Heart right ventricle (tissue), 16 donors: ENCODE data around the gene UBE2E3. TPM values are rescaled to one million over a fixed set of nuclear protein-coding genes. Genes with fewer than 3 reads are reported as not detected.

ENCODE experiments used
- ATAC-seq, 8 donors: fragments of 200-7000 bp; cut with Tn5 transposase; one replicate each; pipeline ENCODE4 v1.9.1; 2020; ENCODE audit warnings: mild to moderate bottlenecking in 8 of 8, moderate library complexity in 8 of 8, moderate number of reproducible peaks in 1 of 8
- DNase-seq, 2 donors: peaks; one replicate each; pipeline ENCODE4 v3.0.0-alpha.2; 2020
- H3K27ac ChIP-seq, 10 donors: fragments of 200-600 bp; sonication (generic) in 2 of 10; one replicate each; pipeline versions ENCODE4 v1.5.0 to v1.8.0; 2020 to 2022; ENCODE audit warnings: mild to moderate bottlenecking in 3 of 10
- H3K27me3 ChIP-seq, 7 donors: fragments of 200-600 bp; one replicate each; pipeline ENCODE4 v1.8.0; 2021 to 2022; ENCODE audit warnings: mild to moderate bottlenecking in 2 of 7
- H3K36me3 ChIP-seq, 9 donors: fragments of 200-600 bp; sonication (generic) in 1 of 9; one replicate each; pipeline versions ENCODE4 v1.5.0 to v1.8.0; 2020 to 2022; ENCODE audit warnings: mild to moderate bottlenecking in 2 of 9
- H3K4me1 ChIP-seq, 9 donors: fragments of 200-600 bp; sonication (generic) in 1 of 9; one replicate each; pipeline versions ENCODE4 v1.5.0 to v1.8.0; 2020 to 2022; ENCODE audit warnings: mild to moderate bottlenecking in 4 of 9
- H3K4me3 ChIP-seq, 10 donors: fragments of 200-600 bp; sonication (generic) in 2 of 10; one replicate each; pipeline versions ENCODE4 v1.5.0 to v1.8.0; 2020 to 2022; ENCODE audit warnings: mild to moderate bottlenecking in 7 of 10, moderate library complexity in 2 of 10
- H3K9me3 ChIP-seq, 11 donors: fragments of 200-600 bp in 10 of 11; sonication (generic) in 2 of 11; one replicate each; pipeline versions ENCODE4 v1.5.0 to v1.8.0; 2013 to 2022; ENCODE audit warnings: mild to moderate bottlenecking in 2 of 11, control low read depth in 1 of 11, moderate library complexity in 1 of 11
- CTCF ChIP-seq, 9 donors: fragments of 200-600 bp; sonication (generic) in 2 of 9; IDR thresholded peaks; one replicate each; pipeline versions ENCODE4 v1.5.0 to v1.8.0; 2021 to 2022; ENCODE audit warnings: antibody characterized with exemption in 9 of 9, mild to moderate bottlenecking in 5 of 9, moderate library complexity in 1 of 9
- WGBS, 2 donors: extraction: QIAGEN DNeasy Blood & Tissue Kit; methylation state at CpG; one replicate each; pipeline ENCODE4 v1.1.7; 2013; ENCODE audit warnings: inconsistent platforms in 1 of 2; 5-methylcytosine and 5-hydroxymethylcytosine counted together
- intact Hi-C, 10 donors: fragments of 100-400 bp; cut with DNase I; formaldehyde crosslinking; loops; one replicate each; pipeline versions ENCODE4 v1.11.1 to v1.14.2; 2022
- polyA plus RNA-seq, 2 donors: library from polyadenylated mRNA; stranded (reverse); fragments of 200-250 nt; gene quantifications; one replicate each; pipeline ENCODE4 v1.2.3, GENCODE V29; 2013
- total RNA-seq, 10 donors: library from RNA; stranded (reverse); fragmentation: NEBNext Ultra II Directional in 3 of 10; extraction: Animal tissue kit (Norgen Biotek cat#: 25700) in 3 of 10; gene quantifications; one replicate each; pipeline versions ENCODE4 v1.2.1 to v1.2.4, GENCODE V29; 2021 to 2023
- donor health status: Arrhythmogenic right ventricular cardiomyopathy.
- donor health status: ischemic (EF 13 %, LVEDD 7.1; RV severe dilation, severe dysfunction).
- donor health status: healthy with polysubstance abuse.
- donor health status: DM: no; HTN: yes; CAD: no.
- donor health status: DM: no; HTN: no; CAD: no.
- donor health status: ischemic (EF 25% LVEDD 6.9; RV normal size, moderate dysfunction).
- donor health status: ischemic (EF 25% LVEDD 5.7; RV mildly dilated, moderate dysfunction).
- donor health status: healthy.
- donor health status: DM: yes; HTN: yes; CAD: no.
- donor health status: Ischemic cardiomyopathy.
- donor health status: ischemic (EF 35%, LVEDD 5.7; RV mildly dilated, moderate dysfunction).
- donor health status: nonischemic (EF 11% LVEDD 7.7; RV severe dilation, severe dysfunction).
- donor health status: DM: yes; HTN: yes; CAD: no.
- donor health status: PGD.
- donor health status: ischemic (EF 29% LVEDD 5.4; RV normal size, mild dysfunction).
- donor health status: nonischemic (EF 23%, LVEDD 6.1; RV moderate dilation, normal function).

UBE2E3 gene
- total and polyA plus RNA-seq, 12 donors: 26.3 to 59.1 (median 54.9) TPM

DNA sequence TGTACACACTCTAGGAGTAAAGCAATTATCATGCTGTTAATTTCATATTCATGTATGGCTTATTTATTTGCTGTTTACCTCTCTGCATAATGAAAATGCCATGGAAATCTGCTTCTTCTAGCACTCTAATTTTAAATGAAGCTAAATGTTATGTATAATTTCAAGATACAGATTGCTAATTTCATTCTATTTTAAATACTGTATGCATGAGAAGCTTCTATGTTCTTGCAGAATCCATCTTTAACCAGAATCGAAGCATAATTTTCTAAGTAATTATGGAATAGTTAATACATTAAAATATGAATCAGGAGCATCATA lies 127.2 kb downstream of the UBE2E3 start:
- H3K27me3 ChIP-seq: no peaks in the 10 kb centered on the region
- intact Hi-C loops: loop anchor here in 9 of 10 donors (5.0 to 10.0 kb wide), 4 partner anchors 355 to 610 kb away; no protein-coding TSS in a partner anchor
- WGBS, 2 donors: 84 to 94% methylated on average over 1 of the region's 1 CpG
- ATAC-seq: no peak
- peak overlapping the region in 1 of 10 donors; percentile 21 for H3K27ac ChIP-seq
- no peaks in the 10 kb centered on the region for H3K36me3 ChIP-seq
- no peak for TF ChIP-seq CTCF (IDR thresholded peaks at IDR 0.05)
- DNase-seq: no peak
- H3K4me3 ChIP-seq: no peak overlapping the region
- peaks cover 0 to 19% (median 0%) of the 10 kb centered on the region in 9 donors for H3K4me1 ChIP-seq
- no peaks in the 10 kb centered on the region for H3K9me3 ChIP-seq

DNA sequence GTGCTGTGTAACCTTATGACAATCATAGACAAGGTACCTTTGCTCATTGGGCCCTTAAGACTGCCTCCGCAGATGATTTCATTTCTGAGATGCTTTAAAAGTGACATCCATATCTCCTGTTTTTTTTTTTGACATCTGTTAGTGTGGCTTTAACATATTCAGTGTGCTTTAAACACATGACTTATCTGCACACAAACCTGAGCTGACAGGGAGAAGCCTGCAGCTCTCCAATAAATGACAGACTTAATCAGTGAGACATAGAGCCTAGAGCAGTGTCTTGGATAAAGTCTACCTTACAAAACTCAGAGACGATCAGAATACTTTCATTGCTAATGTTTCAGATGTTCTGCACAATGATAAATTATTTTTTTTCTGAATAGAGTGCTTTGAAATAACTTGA lies 130.7 kb downstream of the UBE2E3 start:
- no peaks in the 10 kb centered on the region for H3K36me3 ChIP-seq
- WGBS, 2 donors: 59 to 72% methylated on average over 2 of the region's 2 CpGs
- intact Hi-C loops: no loop called here
- TF ChIP-seq CTCF (IDR thresholded peaks at IDR 0.05): no peak
- peaks cover 0 to 16% (median 0%) of the 10 kb centered on the region in 9 donors for H3K4me1 ChIP-seq
- H3K9me3 ChIP-seq: no peaks in the 10 kb centered on the region
- no peaks in the 10 kb centered on the region for H3K27me3 ChIP-seq
- ATAC-seq: no peak
- DNase-seq: no peak
- no peak overlapping the region for H3K4me3 ChIP-seq
- H3K27ac ChIP-seq: no peak overlapping the region

DNA sequence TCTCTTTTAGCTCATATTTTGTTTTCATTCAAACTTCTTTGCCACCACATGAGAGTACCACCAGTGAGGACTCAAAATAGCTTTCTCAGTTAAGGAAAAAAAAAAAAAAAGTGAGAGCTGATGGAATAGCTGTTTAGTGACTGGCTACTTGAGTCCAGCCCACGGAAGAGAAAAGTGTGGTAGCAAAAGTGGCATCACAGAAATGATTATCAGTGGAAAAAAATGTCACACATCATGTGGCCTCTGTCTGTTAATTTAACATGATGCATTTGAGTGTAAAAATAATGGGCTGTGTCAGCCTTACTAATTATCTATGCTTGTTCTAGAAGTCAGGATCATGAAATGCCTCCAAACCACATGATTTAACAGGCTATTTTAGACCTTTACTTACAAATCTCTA lies 132.5 kb downstream of the UBE2E3 start:
- no peaks in the 10 kb centered on the region for H3K36me3 ChIP-seq
- DNase-seq (no peak), ATAC-seq (no peak)
- no peaks in the 10 kb centered on the region for H3K4me1 ChIP-seq
- no peak overlapping the region for H3K27ac ChIP-seq
- WGBS, 2 donors: 53 to 66% methylated on average over 1 of the region's 1 CpG
- TF ChIP-seq CTCF (IDR thresholded peaks at IDR 0.05): no peak
- no peaks in the 10 kb centered on the region for H3K9me3 ChIP-seq
- intact Hi-C loops: no loop called here
- H3K4me3 ChIP-seq: no peak overlapping the region
- no peaks in the 10 kb centered on the region for H3K27me3 ChIP-seq
